ENCODE data around the gene PRMT7.

DNA sequence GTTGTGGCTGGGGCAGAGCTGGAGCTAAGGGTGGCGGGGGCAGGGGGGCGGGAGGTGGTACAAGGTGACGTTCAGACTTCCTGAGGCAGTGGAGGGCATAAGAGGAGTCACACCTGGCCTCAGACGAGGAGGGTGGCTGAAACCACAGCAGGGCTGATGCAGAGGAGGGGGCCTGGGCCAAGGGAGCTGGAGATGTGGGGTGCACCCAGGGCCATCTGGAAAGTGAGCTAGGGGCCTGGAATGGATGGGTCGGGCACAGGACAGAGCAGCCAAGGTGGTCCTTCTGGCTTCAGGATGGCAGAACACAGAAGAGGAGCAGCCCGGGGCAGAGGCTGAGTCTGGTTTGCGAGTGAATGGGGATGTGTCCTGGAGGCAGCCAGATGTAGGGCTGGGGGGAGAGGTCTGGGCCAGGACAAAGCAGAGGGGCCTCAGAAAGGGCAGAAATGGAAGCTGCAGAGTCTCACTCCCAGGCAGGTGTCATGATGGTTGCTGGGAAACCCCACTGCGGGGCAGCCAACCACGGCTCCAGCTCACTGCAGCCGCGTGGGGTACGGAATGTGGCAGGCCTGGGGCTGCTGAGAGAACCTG is 57.6 kb downstream of the PRMT7 start:
- TF ChIP-seq, protein P1, sequence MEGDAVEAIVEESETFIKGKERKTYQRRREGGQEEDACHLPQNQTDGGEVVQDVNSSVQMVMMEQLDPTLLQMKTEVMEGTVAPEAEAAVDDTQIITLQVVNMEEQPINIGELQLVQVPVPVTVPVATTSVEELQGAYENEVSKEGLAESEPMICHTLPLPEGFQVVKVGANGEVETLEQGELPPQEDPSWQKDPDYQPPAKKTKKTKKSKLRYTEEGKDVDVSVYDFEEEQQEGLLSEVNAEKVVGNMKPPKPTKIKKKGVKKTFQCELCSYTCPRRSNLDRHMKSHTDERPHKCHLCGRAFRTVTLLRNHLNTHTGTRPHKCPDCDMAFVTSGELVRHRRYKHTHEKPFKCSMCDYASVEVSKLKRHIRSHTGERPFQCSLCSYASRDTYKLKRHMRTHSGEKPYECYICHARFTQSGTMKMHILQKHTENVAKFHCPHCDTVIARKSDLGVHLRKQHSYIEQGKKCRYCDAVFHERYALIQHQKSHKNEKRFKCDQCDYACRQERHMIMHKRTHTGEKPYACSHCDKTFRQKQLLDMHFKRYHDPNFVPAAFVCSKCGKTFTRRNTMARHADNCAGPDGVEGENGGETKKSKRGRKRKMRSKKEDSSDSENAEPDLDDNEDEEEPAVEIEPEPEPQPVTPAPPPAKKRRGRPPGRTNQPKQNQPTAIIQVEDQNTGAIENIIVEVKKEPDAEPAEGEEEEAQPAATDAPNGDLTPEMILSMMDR (conservative IDR thresholded peaks at IDR 0.05) = no peak
- TF ChIP-seq ZFX (IDR thresholded peaks at IDR 0.05) = no peak
